ENCODE measurements around the gene IFI27.
"Not testable (repeated sequence)": the region's sequence is repeated elsewhere in the genome, so short reads cannot be mapped to it uniquely, and the experiment has no call there.

IFI27 gene

DNA sequence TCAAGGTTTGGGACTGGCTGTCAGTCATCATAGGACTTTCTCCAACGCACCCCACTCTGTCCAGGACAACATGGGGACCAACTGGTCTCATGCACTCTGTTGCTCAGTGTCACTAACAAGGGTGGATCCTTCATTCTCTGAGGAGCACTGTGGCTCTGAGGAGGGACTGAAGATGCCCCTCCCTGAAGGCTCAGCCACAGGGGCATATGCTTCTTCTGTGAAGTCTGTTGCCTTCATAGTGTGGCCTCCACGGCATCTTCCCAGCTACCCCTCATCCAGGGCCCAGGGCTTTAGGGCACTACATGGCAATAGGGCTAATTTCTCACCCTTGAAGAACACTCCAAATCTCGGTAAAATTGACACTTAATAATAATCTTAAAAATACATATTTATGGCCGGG lies 33.2 kb downstream of the IFI27 start:
- no peak for DNase-seq
- H3K4me1 ChIP-seq (ENCODE audit: control extremely low read depth in 1 of 4, control insufficient read depth in 4 of 4, insufficient read depth in 4 of 4, low read length in 3 of 4): peaks cover 0 to 10% (median 3%) of the 10 kb centered on the region in 4 experiments
- H3K9me3 ChIP-seq (ENCODE audit: control extremely low read depth in 1 of 5, control insufficient read depth in 4 of 5, insufficient read depth in 2 of 5, low read depth in 1 of 5, low read length in 4 of 5): no peaks in the 10 kb centered on the region
- CTCF ChIA-PET: interaction anchor here (1.1 to 4.1 kb wide), 5 partner anchors 9 to 108 kb away, joined by 3 to 25 read pairs (median 7); partner anchors contain the start of gene IFI27L2
- no peak overlapping the region for H3K4me3 ChIP-seq (ENCODE audit: control insufficient read depth in 1 of 7, extremely low read depth in 1 of 7, insufficient read depth in 4 of 7, low read depth in 2 of 7, low read length in 6 of 7)
- H3K27me3 ChIP-seq (replicated peaks in 2 of 5; ENCODE audit: control insufficient read depth in 4 of 5, insufficient read depth in 5 of 5, low read length in 4 of 5): no peaks in the 10 kb centered on the region
- H3K27ac ChIP-seq (ENCODE audit: insufficient read depth in 1 of 2, low read depth in 1 of 2, low read length in 2 of 2, poor library complexity in 1 of 2, severe bottlenecking in 2 of 2): no peak overlapping the region
- 100% methylated on average over 2 of the region's 4 CpGs for WGBS (ENCODE audit: insufficient coverage)
- H3K36me3 ChIP-seq (ENCODE audit: control insufficient read depth in 4 of 4, insufficient read depth in 4 of 4, low read length in 3 of 4): no peaks in the 10 kb centered on the region
- POLR2A ChIA-PET: no interaction called here

DNA sequence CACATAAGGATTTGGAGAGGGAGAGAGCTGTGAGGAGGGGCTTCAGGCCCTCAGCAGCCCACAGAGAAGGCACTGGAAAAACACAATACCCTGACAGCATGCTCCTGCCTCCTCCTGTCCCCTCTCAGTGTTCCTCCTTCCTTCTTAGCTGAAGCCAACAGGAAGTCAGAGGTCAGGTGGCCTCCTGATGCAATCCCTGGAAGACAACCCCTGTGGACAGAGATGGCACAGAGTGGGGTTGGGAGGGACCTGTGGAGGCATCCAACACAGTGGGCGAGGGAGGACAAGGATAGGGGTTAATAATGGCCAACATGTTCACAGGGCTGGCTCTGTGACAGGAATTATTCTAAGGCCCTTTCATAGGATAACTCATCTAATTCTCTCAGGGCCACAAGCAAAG lies 34.2 kb downstream of the IFI27 start:
- no CpG with 5 or more reads among the region's 1 CpG for WGBS (ENCODE audit: insufficient coverage)
- ChIA-PET CTCF (interaction anchor here (2.0 to 4.1 kb wide), 2 partner anchors 13 to 16 kb away, joined by 4 to 25 read pairs; partner anchors contain the start of gene IFI27L2), POLR2A (no interaction called here)
- Histone ChIP-seq H3K36me3 (ENCODE audit: control insufficient read depth in 4 of 4, insufficient read depth in 4 of 4, low read length in 3 of 4) (no peaks in the 10 kb centered on the region), H3K4me1 (ENCODE audit: control extremely low read depth in 1 of 4, control insufficient read depth in 4 of 4, insufficient read depth in 4 of 4, low read length in 3 of 4) (peaks cover 0 to 10% (median 3%) of the 10 kb centered on the region in 4 experiments), H3K27ac (ENCODE audit: insufficient read depth in 1 of 2, low read depth in 1 of 2, low read length in 2 of 2, poor library complexity in 1 of 2, severe bottlenecking in 2 of 2) (no peak overlapping the region), H3K27me3 (replicated peaks in 2 of 5; ENCODE audit: control insufficient read depth in 4 of 5, insufficient read depth in 5 of 5, low read length in 4 of 5) (no peaks in the 10 kb centered on the region), H3K9me3 (ENCODE audit: control extremely low read depth in 1 of 5, control insufficient read depth in 4 of 5, insufficient read depth in 2 of 5, low read depth in 1 of 5, low read length in 4 of 5) (no peaks in the 10 kb centered on the region), H3K4me3 (ENCODE audit: control insufficient read depth in 1 of 7, extremely low read depth in 1 of 7, insufficient read depth in 4 of 7, low read depth in 2 of 7, low read length in 6 of 7) (no peak overlapping the region)
- no peak for DNase-seq

- Histone ChIP-seq H3K4me3 (ENCODE audit: control insufficient read depth in 1 of 7, extremely low read depth in 1 of 7, insufficient read depth in 4 of 7, low read depth in 2 of 7, low read length in 6 of 7) (no peak overlapping the region), H3K27me3 (replicated peaks in 2 of 5; ENCODE audit: control insufficient read depth in 4 of 5, insufficient read depth in 5 of 5, low read length in 4 of 5) (no peaks in the 10 kb centered on the region), H3K36me3 (ENCODE audit: control insufficient read depth in 4 of 4, insufficient read depth in 4 of 4, low read length in 3 of 4) (no peaks in the 10 kb centered on the region), H3K9me3 (ENCODE audit: control extremely low read depth in 1 of 5, control insufficient read depth in 4 of 5, insufficient read depth in 2 of 5, low read depth in 1 of 5, low read length in 4 of 5) (no peaks in the 10 kb centered on the region), H3K4me1 (ENCODE audit: control extremely low read depth in 1 of 4, control insufficient read depth in 4 of 4, insufficient read depth in 4 of 4, low read length in 3 of 4) (peaks cover 0 to 10% (median 3%) of the 10 kb centered on the region in 4 experiments), H3K27ac (ENCODE audit: insufficient read depth in 1 of 2, low read depth in 1 of 2, low read length in 2 of 2, poor library complexity in 1 of 2, severe bottlenecking in 2 of 2) (no peak overlapping the region)
- POLR2A ChIA-PET: no interaction called here
- CTCF ChIA-PET: interaction anchor here (0.6 to 1.6 kb wide), 3 partner anchors 9 to 81 kb away, joined by 3 to 7 read pairs (median 4); no protein-coding TSS in a partner anchor
- DNase-seq: no peak
- 100% methylated on average over 3 of the region's 6 CpGs for WGBS (ENCODE audit: insufficient coverage)
These were observed 35.5 kb downstream of the IFI27 start for GRCh38 chr14:94145902-94146527.

GRCh38 chr14:94152676-94153075 lies 42.1 kb downstream of the IFI27 start:
- DNase-seq: no peak
- POLR2A ChIA-PET: no interaction called here
- Histone ChIP-seq H3K4me1 (ENCODE audit: control extremely low read depth in 1 of 4, control insufficient read depth in 4 of 4, insufficient read depth in 4 of 4, low read length in 3 of 4) (no peaks in the 10 kb centered on the region), H3K4me3 (ENCODE audit: control insufficient read depth in 1 of 7, extremely low read depth in 1 of 7, insufficient read depth in 4 of 7, low read depth in 2 of 7, low read length in 6 of 7) (no peak overlapping the region), H3K36me3 (ENCODE audit: control insufficient read depth in 4 of 4, insufficient read depth in 4 of 4, low read length in 3 of 4) (no peaks in the 10 kb centered on the region), H3K27me3 (replicated peaks in 2 of 5; ENCODE audit: control insufficient read depth in 4 of 5, insufficient read depth in 5 of 5, low read length in 4 of 5) (no peaks in the 10 kb centered on the region), H3K27ac (ENCODE audit: insufficient read depth in 1 of 2, low read depth in 1 of 2, low read length in 2 of 2, poor library complexity in 1 of 2, severe bottlenecking in 2 of 2) (no peak overlapping the region), H3K9me3 (ENCODE audit: control extremely low read depth in 1 of 5, control insufficient read depth in 4 of 5, insufficient read depth in 2 of 5, low read depth in 1 of 5, low read length in 4 of 5) (peaks cover 0 to 4% (median 0%) of the 10 kb centered on the region in 5 experiments)
- WGBS (ENCODE audit: insufficient coverage): 100% methylated on average over 1 of the region's 1 CpG
- CTCF ChIA-PET: interaction anchor here (1.0 to 1.5 kb wide), 2 partner anchors 10 to 21 kb away, joined by 3 to 7 read pairs; no protein-coding TSS in a partner anchor

DNA sequence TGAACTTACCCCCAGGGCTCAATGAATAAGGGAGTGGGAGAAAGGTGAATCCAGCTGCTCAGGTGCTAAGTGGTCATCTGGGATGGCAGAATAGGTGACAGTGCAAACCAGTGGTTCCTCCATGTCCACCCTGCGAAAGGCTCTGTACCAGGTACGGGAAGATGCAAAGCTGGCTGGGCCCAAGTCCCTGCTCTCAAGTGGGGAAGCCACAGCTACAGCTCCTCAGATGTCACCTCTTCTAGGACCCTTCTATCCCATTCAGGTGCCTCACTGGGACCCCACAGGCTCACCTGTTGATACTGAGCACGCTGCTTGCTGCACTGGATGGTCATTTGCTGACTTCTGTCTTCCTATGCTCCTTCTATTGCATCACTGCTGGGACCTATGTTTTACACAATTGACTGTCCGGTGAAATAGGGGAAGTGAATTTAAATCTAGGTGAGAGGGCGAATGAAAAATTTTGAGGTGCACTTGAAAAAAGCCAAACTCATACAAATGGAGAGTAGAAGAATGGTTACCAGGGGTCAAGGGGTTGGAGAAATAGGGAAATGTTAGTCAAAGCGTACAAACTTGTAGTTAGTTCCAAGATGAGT lies 43.3 kb downstream of the IFI27 start:
- H3K4me1 ChIP-seq (ENCODE audit: control extremely low read depth in 1 of 4, control insufficient read depth in 4 of 4, insufficient read depth in 4 of 4, low read length in 3 of 4): peaks cover 0 to 6% (median 2%) of the 10 kb centered on the region in 4 experiments
- H3K36me3 ChIP-seq (ENCODE audit: control insufficient read depth in 4 of 4, insufficient read depth in 4 of 4, low read length in 3 of 4): no peaks in the 10 kb centered on the region
- POLR2A ChIA-PET: no interaction called here
- H3K4me3 ChIP-seq (ENCODE audit: control insufficient read depth in 1 of 7, extremely low read depth in 1 of 7, insufficient read depth in 4 of 7, low read depth in 2 of 7, low read length in 6 of 7): no peak overlapping the region
- CTCF ChIA-PET: interaction anchor here (1.5 kb wide), 1 partner anchor 11 kb away, joined by 7 read pairs; no protein-coding TSS in a partner anchor
- peaks cover 0 to 4% (median 0%) of the 10 kb centered on the region in 5 experiments for H3K9me3 ChIP-seq (ENCODE audit: control extremely low read depth in 1 of 5, control insufficient read depth in 4 of 5, insufficient read depth in 2 of 5, low read depth in 1 of 5, low read length in 4 of 5)
- WGBS (ENCODE audit: insufficient coverage): 92% methylated on average over 6 of the region's 6 CpGs
- DNase-seq: no peak
- no peaks in the 10 kb centered on the region for H3K27me3 ChIP-seq (replicated peaks in 2 of 5; ENCODE audit: control insufficient read depth in 4 of 5, insufficient read depth in 5 of 5, low read length in 4 of 5)
- no peak overlapping the region for H3K27ac ChIP-seq (ENCODE audit: insufficient read depth in 1 of 2, low read depth in 1 of 2, low read length in 2 of 2, poor library complexity in 1 of 2, severe bottlenecking in 2 of 2)

- DNase-seq; H3K27me3 ChIP-seq (replicated peaks in 2 of 5; ENCODE audit: control insufficient read depth in 4 of 5, insufficient read depth in 5 of 5, low read length in 4 of 5); H3K36me3 ChIP-seq (ENCODE audit: control insufficient read depth in 4 of 4, insufficient read depth in 4 of 4, low read length in 3 of 4); CTCF ChIA-PET; H3K9me3 ChIP-seq (ENCODE audit: control extremely low read depth in 1 of 5, control insufficient read depth in 4 of 5, insufficient read depth in 2 of 5, low read depth in 1 of 5, low read length in 4 of 5); POLR2A ChIA-PET; H3K4me3 ChIP-seq (ENCODE audit: control insufficient read depth in 1 of 7, extremely low read depth in 1 of 7, insufficient read depth in 4 of 7, low read depth in 2 of 7, low read length in 6 of 7); H3K27ac ChIP-seq (ENCODE audit: insufficient read depth in 1 of 2, low read depth in 1 of 2, low read length in 2 of 2, poor library complexity in 1 of 2, severe bottlenecking in 2 of 2): not testable (repeated sequence)
- H3K4me1 ChIP-seq (ENCODE audit: control extremely low read depth in 1 of 4, control insufficient read depth in 4 of 4, insufficient read depth in 4 of 4, low read length in 3 of 4): peaks cover 0 to 12% (median 4%) of the 10 kb centered on the region in 4 experiments
- no CpG with 5 or more reads among the region's 1 CpG for WGBS (ENCODE audit: insufficient coverage)
These were observed 45.6 kb downstream of the IFI27 start for GRCh38 chr14:94156143-94156542.

DNA sequence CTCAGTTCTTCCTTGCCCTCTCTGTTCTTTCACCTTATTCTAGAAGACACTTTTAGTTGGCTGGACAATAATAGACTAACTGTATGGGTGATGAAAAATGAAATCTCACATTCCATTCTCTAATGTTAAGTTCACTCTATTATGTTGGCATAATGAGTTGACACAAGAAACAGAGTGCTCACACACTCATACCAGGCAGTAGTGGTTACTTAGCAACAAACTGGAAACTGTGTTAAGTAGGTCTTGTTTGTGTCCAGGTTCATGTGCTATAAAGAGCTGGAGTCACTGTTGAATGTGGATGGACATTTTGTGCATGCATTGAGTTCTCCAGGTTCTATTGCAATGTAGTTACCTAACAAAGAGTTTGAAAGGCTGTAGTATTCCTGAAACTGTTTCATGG lies 46.7 kb downstream of the IFI27 start:
- H3K27me3 ChIP-seq (replicated peaks in 2 of 5; ENCODE audit: control insufficient read depth in 4 of 5, insufficient read depth in 5 of 5, low read length in 4 of 5): no peaks in the 10 kb centered on the region
- ChIA-PET CTCF (interaction anchor here (1.0 to 5.4 kb wide), 2 partner anchors 20 to 23 kb away, joined by 3 to 33 read pairs; no protein-coding TSS in a partner anchor), POLR2A (no interaction called here)
- no peak overlapping the region for H3K27ac ChIP-seq (ENCODE audit: insufficient read depth in 1 of 2, low read depth in 1 of 2, low read length in 2 of 2, poor library complexity in 1 of 2, severe bottlenecking in 2 of 2)
- H3K36me3 ChIP-seq (ENCODE audit: control insufficient read depth in 4 of 4, insufficient read depth in 4 of 4, low read length in 3 of 4): no peaks in the 10 kb centered on the region
- no peak for DNase-seq
- H3K9me3 ChIP-seq (ENCODE audit: control extremely low read depth in 1 of 5, control insufficient read depth in 4 of 5, insufficient read depth in 2 of 5, low read depth in 1 of 5, low read length in 4 of 5): peaks cover 0 to 4% (median 0%) of the 10 kb centered on the region in 5 experiments
- H3K4me1 ChIP-seq (ENCODE audit: control extremely low read depth in 1 of 4, control insufficient read depth in 4 of 4, insufficient read depth in 4 of 4, low read length in 3 of 4): peaks cover 7 to 21% (median 14%) of the 10 kb centered on the region in 4 experiments
- H3K4me3 ChIP-seq (ENCODE audit: control insufficient read depth in 1 of 7, extremely low read depth in 1 of 7, insufficient read depth in 4 of 7, low read depth in 2 of 7, low read length in 6 of 7): no peak overlapping the region

Data from common myeloid progenitor, CD34-positive (primary cell).